ENCODE data around the gene RAP1GDS1. TPM values are rescaled to one million over a fixed set of nuclear protein-coding genes. Genes with fewer than 3 reads are reported as not detected.

The RAP1GDS1 gene
- total and polyA plus RNA-seq, 2 of the 13 experiments (the other 11 are each of a cell fraction or from before 2014, with no cell fraction given): 19.3 to 42.5 TPM

DNA sequence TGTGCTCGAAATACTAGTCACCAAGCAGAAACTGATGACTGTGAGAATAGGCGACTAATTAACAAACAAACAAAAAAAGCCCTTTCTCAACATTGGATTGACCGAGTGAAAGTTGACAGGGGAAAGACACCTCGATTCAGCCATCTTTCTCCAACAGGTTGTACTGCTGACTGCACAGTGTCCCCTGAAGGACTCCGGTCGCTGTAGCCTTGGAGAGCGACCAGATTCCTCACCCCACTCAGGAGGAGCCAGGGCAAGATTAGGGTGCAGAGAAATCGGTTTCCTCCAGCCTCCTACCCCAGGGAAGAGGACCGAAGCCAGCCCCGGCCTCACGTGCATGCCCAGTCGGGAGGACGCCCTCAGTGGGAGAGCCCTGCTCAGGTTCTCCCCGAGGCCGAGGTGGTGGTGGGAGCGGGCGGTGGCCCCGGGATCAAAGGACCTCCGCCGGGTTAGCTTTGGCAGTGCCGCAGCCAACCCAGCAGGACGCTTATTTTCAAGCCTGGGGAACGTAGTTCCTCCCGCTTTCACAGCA, 1.1 kb upstream of the RAP1GDS1 start (continued):
- TF ChIP-seq, protein P1, sequence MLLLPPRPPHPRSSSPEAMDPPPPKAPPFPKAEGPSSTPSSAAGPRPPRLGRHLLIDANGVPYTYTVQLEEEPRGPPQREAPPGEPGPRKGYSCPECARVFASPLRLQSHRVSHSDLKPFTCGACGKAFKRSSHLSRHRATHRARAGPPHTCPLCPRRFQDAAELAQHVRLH (CRISPR knock-in tag; IDR thresholded peaks at IDR 0.05; ENCODE audit: borderline replicate concordance, low read depth): no peak
- TF ChIP-seq CHD4 (IDR thresholded peaks at IDR 0.05; ENCODE audit: borderline replicate concordance, low read length) (no peak), TEAD2 (CRISPR knock-in tag; IDR thresholded peaks at IDR 0.05) (no peak), ZNF138 (CRISPR knock-in tag; IDR thresholded peaks at IDR 0.05; ENCODE audit: low read depth) (no peak), NR3C1 (CRISPR knock-in tag; IDR thresholded peaks at IDR 0.05) (no peak), CEBPG (CRISPR knock-in tag; IDR thresholded peaks at IDR 0.05) (no peak), HDAC1 (CRISPR knock-in tag; IDR thresholded peaks at IDR 0.05) (no peak; the same call in 1 of the 2 replicates), CREB1 (IDR thresholded peaks at IDR 0.05) (no peak), CREB1 (CRISPR knock-in tag; IDR thresholded peaks at IDR 0.05) (no peak), ZNF775 (CRISPR knock-in tag; IDR thresholded peaks at IDR 0.05; ENCODE audit: borderline replicate concordance) (no peak), NR2F1 (CRISPR knock-in tag; IDR thresholded peaks at IDR 0.05) (no peak), ZNF660 (CRISPR knock-in tag; IDR thresholded peaks at IDR 0.05; ENCODE audit: borderline replicate concordance, low read depth) (no peak), PRMT3 (CRISPR knock-in tag; IDR thresholded peaks at IDR 0.05; ENCODE audit: borderline replicate concordance, low read depth) (no peak), ZNF572 (CRISPR knock-in tag; IDR thresholded peaks at IDR 0.05) (no peak), TCF7L2 (IDR thresholded peaks at IDR 0.05; ENCODE audit: low read depth, low read length) (no peak), PRPF4 (IDR thresholded peaks at IDR 0.05; ENCODE audit: low read depth, low read length, poor library complexity, severe bottlenecking) (no peak), ZNF558 (CRISPR knock-in tag; IDR thresholded peaks at IDR 0.05; ENCODE audit: borderline replicate concordance) (no peak), HOXD1 (CRISPR knock-in tag; IDR thresholded peaks at IDR 0.05) (no peak)
- TF ChIP-seq, protein P2, sequence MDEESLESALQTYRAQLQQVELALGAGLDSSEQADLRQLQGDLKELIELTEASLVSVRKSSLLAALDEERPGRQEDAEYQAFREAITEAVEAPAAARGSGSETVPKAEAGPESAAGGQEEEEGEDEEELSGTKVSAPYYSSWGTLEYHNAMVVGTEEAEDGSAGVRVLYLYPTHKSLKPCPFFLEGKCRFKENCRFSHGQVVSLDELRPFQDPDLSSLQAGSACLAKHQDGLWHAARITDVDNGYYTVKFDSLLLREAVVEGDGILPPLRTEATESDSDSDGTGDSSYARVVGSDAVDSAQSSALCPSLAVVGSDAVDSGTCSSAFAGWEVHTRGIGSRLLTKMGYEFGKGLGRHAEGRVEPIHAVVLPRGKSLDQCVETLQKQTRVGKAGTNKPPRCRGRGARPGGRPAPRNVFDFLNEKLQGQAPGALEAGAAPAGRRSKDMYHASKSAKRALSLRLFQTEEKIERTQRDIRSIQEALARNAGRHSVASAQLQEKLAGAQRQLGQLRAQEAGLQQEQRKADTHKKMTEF (CRISPR knock-in tag; IDR thresholded peaks at IDR 0.05): no peak
- TF ChIP-seq, protein P3, sequence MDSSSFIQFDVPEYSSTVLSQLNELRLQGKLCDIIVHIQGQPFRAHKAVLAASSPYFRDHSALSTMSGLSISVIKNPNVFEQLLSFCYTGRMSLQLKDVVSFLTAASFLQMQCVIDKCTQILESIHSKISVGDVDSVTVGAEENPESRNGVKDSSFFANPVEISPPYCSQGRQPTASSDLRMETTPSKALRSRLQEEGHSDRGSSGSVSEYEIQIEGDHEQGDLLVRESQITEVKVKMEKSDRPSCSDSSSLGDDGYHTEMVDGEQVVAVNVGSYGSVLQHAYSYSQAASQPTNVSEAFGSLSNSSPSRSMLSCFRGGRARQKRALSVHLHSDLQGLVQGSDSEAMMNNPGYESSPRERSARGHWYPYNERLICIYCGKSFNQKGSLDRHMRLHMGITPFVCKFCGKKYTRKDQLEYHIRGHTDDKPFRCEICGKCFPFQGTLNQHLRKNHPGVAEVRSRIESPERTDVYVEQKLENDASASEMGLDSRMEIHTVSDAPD (CRISPR knock-in tag; IDR thresholded peaks at IDR 0.05): no peak
- TF ChIP-seq, protein P4, sequence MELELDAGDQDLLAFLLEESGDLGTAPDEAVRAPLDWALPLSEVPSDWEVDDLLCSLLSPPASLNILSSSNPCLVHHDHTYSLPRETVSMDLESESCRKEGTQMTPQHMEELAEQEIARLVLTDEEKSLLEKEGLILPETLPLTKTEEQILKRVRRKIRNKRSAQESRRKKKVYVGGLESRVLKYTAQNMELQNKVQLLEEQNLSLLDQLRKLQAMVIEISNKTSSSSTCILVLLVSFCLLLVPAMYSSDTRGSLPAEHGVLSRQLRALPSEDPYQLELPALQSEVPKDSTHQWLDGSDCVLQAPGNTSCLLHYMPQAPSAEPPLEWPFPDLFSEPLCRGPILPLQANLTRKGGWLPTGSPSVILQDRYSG (CRISPR knock-in tag; IDR thresholded peaks at IDR 0.05): no peak
- TF ChIP-seq, protein P5, sequence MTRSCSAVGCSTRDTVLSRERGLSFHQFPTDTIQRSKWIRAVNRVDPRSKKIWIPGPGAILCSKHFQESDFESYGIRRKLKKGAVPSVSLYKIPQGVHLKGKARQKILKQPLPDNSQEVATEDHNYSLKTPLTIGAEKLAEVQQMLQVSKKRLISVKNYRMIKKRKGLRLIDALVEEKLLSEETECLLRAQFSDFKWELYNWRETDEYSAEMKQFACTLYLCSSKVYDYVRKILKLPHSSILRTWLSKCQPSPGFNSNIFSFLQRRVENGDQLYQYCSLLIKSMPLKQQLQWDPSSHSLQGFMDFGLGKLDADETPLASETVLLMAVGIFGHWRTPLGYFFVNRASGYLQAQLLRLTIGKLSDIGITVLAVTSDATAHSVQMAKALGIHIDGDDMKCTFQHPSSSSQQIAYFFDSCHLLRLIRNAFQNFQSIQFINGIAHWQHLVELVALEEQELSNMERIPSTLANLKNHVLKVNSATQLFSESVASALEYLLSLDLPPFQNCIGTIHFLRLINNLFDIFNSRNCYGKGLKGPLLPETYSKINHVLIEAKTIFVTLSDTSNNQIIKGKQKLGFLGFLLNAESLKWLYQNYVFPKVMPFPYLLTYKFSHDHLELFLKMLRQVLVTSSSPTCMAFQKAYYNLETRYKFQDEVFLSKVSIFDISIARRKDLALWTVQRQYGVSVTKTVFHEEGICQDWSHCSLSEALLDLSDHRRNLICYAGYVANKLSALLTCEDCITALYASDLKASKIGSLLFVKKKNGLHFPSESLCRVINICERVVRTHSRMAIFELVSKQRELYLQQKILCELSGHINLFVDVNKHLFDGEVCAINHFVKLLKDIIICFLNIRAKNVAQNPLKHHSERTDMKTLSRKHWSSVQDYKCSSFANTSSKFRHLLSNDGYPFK (CRISPR knock-in tag; IDR thresholded peaks at IDR 0.05; ENCODE audit: borderline replicate concordance): no peak
- TF ChIP-seq, protein P6, sequence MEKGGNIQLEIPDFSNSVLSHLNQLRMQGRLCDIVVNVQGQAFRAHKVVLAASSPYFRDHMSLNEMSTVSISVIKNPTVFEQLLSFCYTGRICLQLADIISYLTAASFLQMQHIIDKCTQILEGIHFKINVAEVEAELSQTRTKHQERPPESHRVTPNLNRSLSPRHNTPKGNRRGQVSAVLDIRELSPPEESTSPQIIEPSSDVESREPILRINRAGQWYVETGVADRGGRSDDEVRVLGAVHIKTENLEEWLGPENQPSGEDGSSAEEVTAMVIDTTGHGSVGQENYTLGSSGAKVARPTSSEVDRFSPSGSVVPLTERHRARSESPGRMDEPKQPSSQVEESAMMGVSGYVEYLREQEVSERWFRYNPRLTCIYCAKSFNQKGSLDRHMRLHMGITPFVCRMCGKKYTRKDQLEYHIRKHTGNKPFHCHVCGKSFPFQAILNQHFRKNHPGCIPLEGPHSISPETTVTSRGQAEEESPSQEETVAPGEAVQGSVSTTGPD (CRISPR knock-in tag; IDR thresholded peaks at IDR 0.05): no peak

All from HepG2 (cell line).